Metanephros (tissue), 2 donors: Measurements from ENCODE around the gene TRIM45. TPM values are rescaled to one million over a fixed set of nuclear protein-coding genes. Genes with fewer than 3 reads are reported as not detected.

Experiments
- small RNA-seq: library from RNA; depleted of rRNA; stranded (forward); fragments of <200 nt; gene quantifications from one replicate; pipeline ENCODE3, GENCODE V24; 2014; ENCODE audit warnings: low replicate concordance
- total RNA-seq: library from RNA; depleted of rRNA; stranded (reverse); fragments of >200 nt; gene quantifications from one replicate; pipeline ENCODE4 v1.2.3, GENCODE V29; 2014

The TRIM45 gene
- 13.5 TPM for total RNA-seq

DNA sequence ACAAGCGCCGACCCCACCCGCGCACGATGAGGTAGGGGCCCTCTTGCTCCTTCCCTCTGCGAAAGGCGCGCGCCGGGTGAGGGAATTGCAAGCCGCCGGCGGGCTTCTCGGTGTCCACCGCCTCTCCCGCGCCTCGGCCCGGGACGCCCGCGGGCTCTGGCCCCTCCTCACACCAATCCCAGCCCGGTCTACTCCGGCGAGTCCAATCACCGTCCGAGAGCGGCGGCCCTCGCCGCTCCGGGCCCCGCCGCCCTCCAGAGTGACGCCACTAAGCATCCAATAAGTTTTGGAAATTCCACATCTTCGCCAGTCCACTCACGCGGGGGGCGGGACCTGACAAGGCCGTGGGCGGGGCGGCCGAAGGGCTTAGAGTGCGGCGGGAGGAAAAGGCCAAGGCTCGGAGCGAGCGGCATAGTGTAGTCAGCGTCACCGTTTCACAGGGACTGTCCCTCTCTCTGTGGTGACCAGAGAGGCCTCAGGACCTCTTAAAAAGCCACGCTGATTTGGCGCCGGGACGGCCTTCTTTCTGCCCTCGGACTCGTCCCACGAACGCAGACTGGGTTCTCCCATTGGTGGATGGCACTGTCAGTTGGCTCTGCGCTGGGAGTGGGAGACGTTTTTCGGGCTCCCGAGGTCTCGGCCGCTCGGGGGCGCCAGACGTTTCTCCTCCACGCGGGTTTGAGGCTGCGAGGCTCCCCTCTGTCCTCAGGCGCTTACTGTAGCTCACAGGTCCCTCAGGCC is at the start of gene TRIM45:
Gene TRIM45 (minus strand): TSS at position 161 of the 741 bp plus-strand sequence. CDS start 548 bp downstream, outside the sequence.

Small RNAs within 50 kb of the gene (small RNA-seq; reads per million reads assigned to genes)
- gene MIR942, result 0.35 reads per million, percentile 41 among the genes with 10 or more reads in this experiment

Other genes with a start within 250 kb of the TRIM45 start
- gene PTGFRN, start 211.8 kb downstream of the TRIM45 start, total RNA-seq, result 48.2 TPM
- gene CD101, start 120.0 kb downstream of the TRIM45 start, total RNA-seq, result 2.4 TPM
- gene TTF2, start 61.4 kb downstream of the TRIM45 start, total RNA-seq, result 15.4 TPM
- gene VTCN1, start 89.2 kb upstream of the TRIM45 start, total RNA-seq, result 17.2 TPM
- gene MAN1A2, start 245.7 kb upstream of the TRIM45 start, total RNA-seq, result 48.6 TPM